ENCODE results near the gene GRAP2.

GRCh38 chr22:39925273-39925672, 24.4 kb downstream of the GRAP2 start:
- TF ChIP-seq, protein P1, sequence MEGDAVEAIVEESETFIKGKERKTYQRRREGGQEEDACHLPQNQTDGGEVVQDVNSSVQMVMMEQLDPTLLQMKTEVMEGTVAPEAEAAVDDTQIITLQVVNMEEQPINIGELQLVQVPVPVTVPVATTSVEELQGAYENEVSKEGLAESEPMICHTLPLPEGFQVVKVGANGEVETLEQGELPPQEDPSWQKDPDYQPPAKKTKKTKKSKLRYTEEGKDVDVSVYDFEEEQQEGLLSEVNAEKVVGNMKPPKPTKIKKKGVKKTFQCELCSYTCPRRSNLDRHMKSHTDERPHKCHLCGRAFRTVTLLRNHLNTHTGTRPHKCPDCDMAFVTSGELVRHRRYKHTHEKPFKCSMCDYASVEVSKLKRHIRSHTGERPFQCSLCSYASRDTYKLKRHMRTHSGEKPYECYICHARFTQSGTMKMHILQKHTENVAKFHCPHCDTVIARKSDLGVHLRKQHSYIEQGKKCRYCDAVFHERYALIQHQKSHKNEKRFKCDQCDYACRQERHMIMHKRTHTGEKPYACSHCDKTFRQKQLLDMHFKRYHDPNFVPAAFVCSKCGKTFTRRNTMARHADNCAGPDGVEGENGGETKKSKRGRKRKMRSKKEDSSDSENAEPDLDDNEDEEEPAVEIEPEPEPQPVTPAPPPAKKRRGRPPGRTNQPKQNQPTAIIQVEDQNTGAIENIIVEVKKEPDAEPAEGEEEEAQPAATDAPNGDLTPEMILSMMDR (IDR thresholded peaks at IDR 0.05): no peak
- TF ChIP-seq POLR2A (IDR thresholded peaks at IDR 0.05): no peak

Measured in uterus (tissue), 2 donors.